C4-2B (cell line): ENCODE data around the gene SLC20A1.
A peak's percentile ranks its signal among the peaks of the same experiment; 100 is the strongest.

Experiments
- H3K27ac ChIP-seq: fragments of 450-650 bp; 2 replicates; pipeline ENCODE4 v1.5.1; 2017
- ZFX ChIP-seq: fragments of 450-650 bp; IDR thresholded peaks from 2 replicates; pipeline ENCODE4 v1.6.1; 2017
- TF ChIP-seq, protein P1 (sequence below): fragments of 450-650 bp; conservative IDR thresholded peaks from 2 replicates; pipeline ENCODE4 v1.5.1; 2017; ENCODE audit warnings: mild to moderate bottlenecking

SLC20A1 gene

GRCh38 chr2:112686348-112687217 lies 40.8 kb downstream of the SLC20A1 start:
- H3K27ac ChIP-seq = no peak overlapping the region
- TF ChIP-seq, protein P1, sequence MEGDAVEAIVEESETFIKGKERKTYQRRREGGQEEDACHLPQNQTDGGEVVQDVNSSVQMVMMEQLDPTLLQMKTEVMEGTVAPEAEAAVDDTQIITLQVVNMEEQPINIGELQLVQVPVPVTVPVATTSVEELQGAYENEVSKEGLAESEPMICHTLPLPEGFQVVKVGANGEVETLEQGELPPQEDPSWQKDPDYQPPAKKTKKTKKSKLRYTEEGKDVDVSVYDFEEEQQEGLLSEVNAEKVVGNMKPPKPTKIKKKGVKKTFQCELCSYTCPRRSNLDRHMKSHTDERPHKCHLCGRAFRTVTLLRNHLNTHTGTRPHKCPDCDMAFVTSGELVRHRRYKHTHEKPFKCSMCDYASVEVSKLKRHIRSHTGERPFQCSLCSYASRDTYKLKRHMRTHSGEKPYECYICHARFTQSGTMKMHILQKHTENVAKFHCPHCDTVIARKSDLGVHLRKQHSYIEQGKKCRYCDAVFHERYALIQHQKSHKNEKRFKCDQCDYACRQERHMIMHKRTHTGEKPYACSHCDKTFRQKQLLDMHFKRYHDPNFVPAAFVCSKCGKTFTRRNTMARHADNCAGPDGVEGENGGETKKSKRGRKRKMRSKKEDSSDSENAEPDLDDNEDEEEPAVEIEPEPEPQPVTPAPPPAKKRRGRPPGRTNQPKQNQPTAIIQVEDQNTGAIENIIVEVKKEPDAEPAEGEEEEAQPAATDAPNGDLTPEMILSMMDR = no peak
- TF ChIP-seq ZFX = no peak

GRCh38 chr2:112687522-112687921 lies 41.8 kb downstream of the SLC20A1 start:
- no peak overlapping the region for H3K27ac ChIP-seq
- TF ChIP-seq, protein P1 = no peak
- no peak for TF ChIP-seq ZFX

- no peak overlapping the region for H3K27ac ChIP-seq
- no peak for TF ChIP-seq ZFX
- TF ChIP-seq, protein P1 = no peak
These were observed 42.5 kb downstream of the SLC20A1 start for GRCh38 chr2:112688086-112688880.

DNA sequence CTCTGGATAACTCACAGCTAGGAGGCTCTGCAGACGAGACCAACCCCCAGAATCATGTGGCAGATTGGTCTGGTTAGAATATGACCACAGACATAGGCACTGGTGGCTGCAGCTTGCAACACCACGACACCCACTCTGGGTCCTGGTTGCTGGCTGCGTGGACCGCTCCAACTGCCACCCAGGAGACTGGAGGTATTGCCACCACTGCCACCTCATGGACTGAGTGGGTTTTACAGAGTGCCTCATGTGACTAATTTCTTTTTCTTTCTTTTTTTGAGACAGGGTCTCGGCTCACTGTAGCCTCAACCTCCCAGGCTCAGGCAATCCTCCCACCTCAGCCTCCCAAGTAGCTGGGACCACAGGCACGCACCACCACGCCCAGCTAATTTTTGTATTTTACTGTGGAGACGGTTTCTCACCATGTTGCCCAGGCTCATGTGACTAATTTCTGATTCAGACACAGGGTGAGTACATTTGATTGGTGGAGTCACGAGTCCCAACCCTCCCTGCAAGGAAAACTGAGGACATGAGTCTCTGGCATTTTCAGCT lies 45.2 kb downstream of the SLC20A1 start:
- no peak overlapping the region; the same call in 1 of the 2 replicates for H3K27ac ChIP-seq
- no peak for TF ChIP-seq ZFX
- TF ChIP-seq, protein P1 = peak; percentile 80

DNA sequence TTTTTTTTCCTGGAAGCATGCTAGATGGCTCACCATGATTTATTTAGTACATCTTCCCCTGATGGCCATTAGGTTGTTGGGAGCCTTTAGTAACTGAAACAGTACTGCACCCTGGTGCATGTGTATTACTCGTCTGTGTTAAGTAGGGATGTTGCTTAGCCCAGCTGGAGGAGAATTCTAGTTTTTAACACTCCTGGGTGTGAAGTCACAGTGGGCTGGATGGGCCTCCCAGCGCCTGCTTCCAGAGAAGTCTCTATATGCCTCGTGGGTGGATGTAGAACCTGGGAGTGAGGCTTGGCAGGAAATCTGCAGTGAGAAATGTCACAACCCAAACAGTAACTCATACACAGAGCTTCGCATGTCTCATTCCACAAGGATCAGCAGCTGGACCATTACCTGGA lies 46.1 kb downstream of the SLC20A1 start:
- TF ChIP-seq ZFX = no peak
- TF ChIP-seq, protein P1 = no peak
- H3K27ac ChIP-seq = no peak overlapping the region

DNA sequence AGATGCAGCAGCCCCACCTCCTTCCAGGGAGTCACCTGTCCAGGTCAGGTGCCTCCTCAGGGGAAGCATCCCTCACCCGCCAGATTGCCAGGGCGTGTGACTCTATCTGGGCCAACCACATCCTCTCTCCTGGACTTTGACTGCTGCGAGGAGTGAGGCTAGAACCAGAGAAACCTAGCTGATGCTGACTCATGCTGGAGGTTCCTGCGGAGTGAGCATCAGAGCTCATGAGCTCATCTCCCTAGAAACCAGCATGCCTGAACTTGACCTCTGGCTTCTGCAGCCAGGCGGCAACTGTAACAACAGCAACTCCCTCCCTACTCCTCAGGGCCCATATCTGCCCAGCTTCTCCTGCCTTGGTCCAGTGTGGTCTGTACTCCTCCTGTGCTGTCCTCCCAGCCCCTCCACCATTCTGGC lies 46.8 kb downstream of the SLC20A1 start:
- H3K27ac ChIP-seq = no peak overlapping the region

More for the DNA sequence above, 46.8 kb downstream of the SLC20A1 start:
- TF ChIP-seq, protein P1 = no peak
- TF ChIP-seq ZFX = no peak
